ENCODE results near the gene ELOA.
A peak's percentile ranks its signal among the peaks of the same experiment; 100 is the strongest.

ELOA gene

GRCh38 chr1:23806280-23806679 is 63.0 kb downstream of the ELOA start:
- no peaks in the 10 kb centered on the region for H3K9me3 ChIP-seq (ENCODE audit: insufficient read depth, low read length)
- TF ChIP-seq CTCF (IDR thresholded peaks at IDR 0.05; ENCODE audit: insufficient read depth, low read length, poor library complexity, severe bottlenecking) (no peak), EZH2phosphoT487 (conservative IDR thresholded peaks at IDR 0.05; ENCODE audit: low read length) (no peak)
- H3K27me3 ChIP-seq (ENCODE audit: low read length): no peaks in the 10 kb centered on the region
- H3K9me2 ChIP-seq (replicated peaks; ENCODE audit: insufficient read depth, low read length): no peaks in the 10 kb centered on the region
- H2AFZ ChIP-seq (ENCODE audit: low read depth, low read length, severe bottlenecking): no peak overlapping the region
- H3K9ac ChIP-seq (ENCODE audit: low read length): no peak overlapping the region
- no peak overlapping the region for H3K27ac ChIP-seq (ENCODE audit: low read depth, low read length)
- H3K4me3 ChIP-seq (ENCODE audit: insufficient read depth, low read length, poor library complexity, severe bottlenecking): no peak overlapping the region
- H3F3A ChIP-seq (ENCODE audit: insufficient read depth): no peaks in the 10 kb centered on the region; the same call in 1 of the 2 replicates
- no peaks in the 10 kb centered on the region for H4K20me1 ChIP-seq (ENCODE audit: low read depth, low read length)
- H3K79me2 ChIP-seq (ENCODE audit: insufficient read depth, low read length): no peaks in the 10 kb centered on the region
- no peak overlapping the region for H3K4me2 ChIP-seq (ENCODE audit: low read depth, low read length, poor library complexity, severe bottlenecking)
- no peaks in the 10 kb centered on the region for H3K36me3 ChIP-seq (ENCODE audit: low read length)

- no peaks in the 10 kb centered on the region for H3K9me2 ChIP-seq (replicated peaks; ENCODE audit: insufficient read depth, low read length)
- H3K9ac ChIP-seq (ENCODE audit: low read length): no peak overlapping the region
- no peaks in the 10 kb centered on the region for H3F3A ChIP-seq (ENCODE audit: insufficient read depth)
- H2AFZ ChIP-seq (ENCODE audit: low read depth, low read length, severe bottlenecking): no peak overlapping the region
- no peak overlapping the region for H3K27ac ChIP-seq (ENCODE audit: low read depth, low read length)
- H4K20me1 ChIP-seq (ENCODE audit: low read depth, low read length): no peaks in the 10 kb centered on the region
- no peak overlapping the region for H3K4me2 ChIP-seq (ENCODE audit: low read depth, low read length, poor library complexity, severe bottlenecking)
- H3K36me3 ChIP-seq (ENCODE audit: low read length): no peaks in the 10 kb centered on the region
- H3K4me3 ChIP-seq (ENCODE audit: insufficient read depth, low read length, poor library complexity, severe bottlenecking): no peak overlapping the region
- H3K27me3 ChIP-seq (ENCODE audit: low read length): no peaks in the 10 kb centered on the region
- no peaks in the 10 kb centered on the region for H3K9me3 ChIP-seq (ENCODE audit: insufficient read depth, low read length)
- no peaks in the 10 kb centered on the region for H3K79me2 ChIP-seq (ENCODE audit: insufficient read depth, low read length)
- TF ChIP-seq CTCF (IDR thresholded peaks at IDR 0.05; ENCODE audit: insufficient read depth, low read length, poor library complexity, severe bottlenecking): no peak
- no peak for TF ChIP-seq EZH2phosphoT487 (conservative IDR thresholded peaks at IDR 0.05; ENCODE audit: low read length)
Observed at GRCh38 chr1:23807453-23807852, 64.2 kb downstream of the ELOA start.

GRCh38 chr1:23809751-23810171 is 66.5 kb downstream of the ELOA start:
- Histone ChIP-seq H3K36me3 (ENCODE audit: low read length) (no peaks in the 10 kb centered on the region), H3K27ac (ENCODE audit: low read depth, low read length) (no peak overlapping the region), H3K9me2 (replicated peaks; ENCODE audit: insufficient read depth, low read length) (no peaks in the 10 kb centered on the region), H3K9ac (ENCODE audit: low read length) (no peak overlapping the region), H3K4me2 (ENCODE audit: low read depth, low read length, poor library complexity, severe bottlenecking) (no peak overlapping the region), H4K20me1 (ENCODE audit: low read depth, low read length) (no peaks in the 10 kb centered on the region), H2AFZ (ENCODE audit: low read depth, low read length, severe bottlenecking) (no peak overlapping the region), H3F3A (ENCODE audit: insufficient read depth) (no peaks in the 10 kb centered on the region), H3K4me3 (ENCODE audit: insufficient read depth, low read length, poor library complexity, severe bottlenecking) (no peak overlapping the region), H3K9me3 (ENCODE audit: insufficient read depth, low read length) (no peaks in the 10 kb centered on the region), H3K27me3 (ENCODE audit: low read length) (no peaks in the 10 kb centered on the region), H3K79me2 (ENCODE audit: insufficient read depth, low read length) (no peaks in the 10 kb centered on the region)
- TF ChIP-seq EZH2phosphoT487 (conservative IDR thresholded peaks at IDR 0.05; ENCODE audit: low read length) (no peak), CTCF (IDR thresholded peaks at IDR 0.05; ENCODE audit: insufficient read depth, low read length, poor library complexity, severe bottlenecking) (peak; percentile 91)
